Upper lobe of left lung (tissue), 6 donors: ENCODE results near the gene EXOSC5. TPM values are rescaled to one million over a fixed set of nuclear protein-coding genes. Genes with fewer than 3 reads are reported as not detected.

Experiments used
- ATAC-seq, 2 donors: fragments of 200-7000 bp; cut with Tn5 transposase; one replicate each; pipeline ENCODE4 v1.9.1; 2022; ENCODE audit warnings: mild to moderate bottlenecking in 2 of 2, moderate library complexity in 2 of 2; ENCODE audit not compliant: low FRiP score in 2 of 2
- DNase-seq, 2 donors: peaks; one replicate each; pipeline ENCODE4 v3.0.0-alpha.2; 2019 to 2020
- H3K27ac ChIP-seq, 4 donors: fragments of 200-600 bp; sonication (generic); one replicate each; pipeline ENCODE4 v1.5.1; 2016 to 2019
- H3K27me3 ChIP-seq, 4 donors: fragments of 200-600 bp; sonication (generic); one replicate each; pipeline ENCODE4 v1.5.1; 2017 to 2019
- H3K36me3 ChIP-seq, 4 donors: fragments of 200-600 bp; sonication (generic); one replicate each; pipeline ENCODE4 v1.5.1; 2016 to 2019
- H3K4me1 ChIP-seq, 4 donors: fragments of 200-600 bp; sonication (generic); one replicate each; pipeline ENCODE4 v1.5.1; 2018 to 2019
- H3K4me3 ChIP-seq, 4 donors: fragments of 200-600 bp; sonication (generic); one replicate each; pipeline ENCODE4 v1.5.1; 2017 to 2019; ENCODE audit warnings: mild to moderate bottlenecking in 2 of 4, moderate library complexity in 1 of 4
- H3K9me3 ChIP-seq, 4 donors: fragments of 200-600 bp; sonication (generic); one replicate each; pipeline ENCODE4 v1.5.1; 2018 to 2019
- CTCF ChIP-seq, 6 experiments: fragments of 450-650 bp in 4 of 6; fragments of 200-600 bp in 2 of 6; sonication (generic) in 2 of 6; IDR thresholded peaks; one replicate each; pipeline ENCODE4 v1.5.1; 2016 to 2019; ENCODE audit warnings: antibody characterized with exemption in 6 of 6
- EP300 ChIP-seq, 4 donors: sonication (generic); formaldehyde crosslinking; IDR thresholded peaks; one replicate each; pipeline ENCODE4 v1.5.1; 2017; ENCODE audit warnings: antibody characterized with exemption in 4 of 4, control low read depth in 2 of 4
- POLR2A ChIP-seq, 4 donors: fragments of 450-650 bp; IDR thresholded peaks; one replicate each; pipeline ENCODE4 v1.5.1; 2016 to 2017; ENCODE audit warnings: antibody characterized with exemption in 4 of 4, mild to moderate bottlenecking in 2 of 4
- POLR2AphosphoS5 ChIP-seq, 2 donors: sonication (generic); formaldehyde crosslinking; IDR thresholded peaks; one replicate each; pipeline ENCODE4 v1.5.1; 2017; ENCODE audit warnings: antibody characterized with exemption in 2 of 2
- WGBS, 2 donors: methylation state at CpG; one replicate each; pipeline ENCODE4 v1.1.5; 2017 to 2018; 5-methylcytosine and 5-hydroxymethylcytosine counted together
- total RNA-seq, 6 donors: library from RNA; depleted of rRNA in 4 of 6; stranded (reverse); fragments of >200 nt in 4 of 6; gene quantifications; one replicate each; pipeline versions ENCODE4 v1.1.0 to v1.2.1, GENCODE V29; 2016 to 2021
- donor health status: DM: no; HTN: no; CAD: no; lungs with moderate emphysema.
- donor health status: DM: no; HTN: yes; CAD: no; lungs with severe emphysema.

EXOSC5 gene
- total RNA-seq, 6 donors from 2014 or later, result 0.89 to 18.4 (median 16.0) TPM

- Histone ChIP-seq H3K27me3 (no peaks in the 10 kb centered on the region), H3K36me3 (peaks cover 3 to 47% (median 25%) of the 10 kb centered on the region in 4 donors), H3K4me1 (peaks cover 52 to 80% (median 67%) of the 10 kb centered on the region in 4 donors), H3K27ac (peak overlapping the region; percentile 13 to 92 (median 82)), H3K9me3 (no peaks in the 10 kb centered on the region), H3K4me3 (no peak overlapping the region)
- 67 to 72% methylated on average over 11 of the region's 11 CpGs for WGBS, 2 donors
- no peak for DNase-seq
- no peak for ATAC-seq
- no peak for TF ChIP-seq EP300 (IDR thresholded peaks at IDR 0.05)
- no peak for TF ChIP-seq POLR2AphosphoS5 (IDR thresholded peaks at IDR 0.05)
- TF ChIP-seq CTCF (IDR thresholded peaks at IDR 0.05), result no peak
- no peak for TF ChIP-seq POLR2A (IDR thresholded peaks at IDR 0.05)
Observed at GRCh38 chr19:41411968-41412265, 14.8 kb upstream of the EXOSC5 start.

- H3K4me3 ChIP-seq, result no peak overlapping the region
- DNase-seq (no peak), ATAC-seq (no peak)
- 59 to 61% methylated on average over 6 to 9 of the region's 9 CpGs for WGBS, 2 donors
- no peak for TF ChIP-seq POLR2AphosphoS5 (IDR thresholded peaks at IDR 0.05)
- TF ChIP-seq EP300 (IDR thresholded peaks at IDR 0.05), result no peak
- no peak for TF ChIP-seq POLR2A (IDR thresholded peaks at IDR 0.05)
- TF ChIP-seq CTCF (IDR thresholded peaks at IDR 0.05), result no peak
- no peaks in the 10 kb centered on the region for H3K9me3 ChIP-seq
- peak overlapping the region; percentile 81 to 92 (median 84) for H3K27ac ChIP-seq
- peaks cover 3 to 41% (median 24%) of the 10 kb centered on the region in 4 donors for H3K36me3 ChIP-seq
- H3K27me3 ChIP-seq, result no peaks in the 10 kb centered on the region
- H3K4me1 ChIP-seq, result peaks cover 58 to 86% (median 73%) of the 10 kb centered on the region in 4 donors
Observed at GRCh38 chr19:41411100-41411967, 14.2 kb upstream of the EXOSC5 start.

GRCh38 chr19:41410336-41411054 is 13.3 kb upstream of the EXOSC5 start:
- DNase-seq, result no peak
- no peaks in the 10 kb centered on the region for H3K27me3 ChIP-seq
- no peak overlapping the region for H3K4me3 ChIP-seq
- peak overlapping the region; percentile 81 to 92 (median 84) for H3K27ac ChIP-seq
- TF ChIP-seq EP300 (IDR thresholded peaks at IDR 0.05) (no peak), POLR2A (IDR thresholded peaks at IDR 0.05) (no peak), CTCF (IDR thresholded peaks at IDR 0.05) (no peak), POLR2AphosphoS5 (IDR thresholded peaks at IDR 0.05) (no peak)
- 87 to 90% methylated on average over 19 to 20 of the region's 23 CpGs for WGBS, 2 donors
- no peaks in the 10 kb centered on the region for H3K9me3 ChIP-seq
- peaks cover 3 to 38% (median 22%) of the 10 kb centered on the region in 4 donors for H3K36me3 ChIP-seq
- H3K4me1 ChIP-seq, result peaks cover 67 to 94% (median 79%) of the 10 kb centered on the region in 4 donors
- ATAC-seq, result no peak

GRCh38 chr19:41409288-41409687 is 12.1 kb upstream of the EXOSC5 start:
- no peak overlapping the region for H3K4me3 ChIP-seq
- peak in 1 of 4 donors; percentile 55 for TF ChIP-seq EP300 (IDR thresholded peaks at IDR 0.05)
- TF ChIP-seq CTCF (IDR thresholded peaks at IDR 0.05), result no peak
- TF ChIP-seq POLR2AphosphoS5 (IDR thresholded peaks at IDR 0.05), result peak in 1 of 2 donors; percentile 2
- peak in 1 of 4 donors; percentile 52 for TF ChIP-seq POLR2A (IDR thresholded peaks at IDR 0.05)
- 54 to 60% methylated on average over 4 of the region's 4 CpGs for WGBS, 2 donors
- DNase-seq (peak in 1 of 2 donors; percentile 84), ATAC-seq (peak; percentile 43 to 87)
- H3K27ac ChIP-seq, result peak overlapping the region; percentile 81 to 92 (median 84)
- H3K36me3 ChIP-seq, result peaks cover 0 to 26% (median 12%) of the 10 kb centered on the region in 4 donors
- peaks cover 62 to 94% (median 82%) of the 10 kb centered on the region in 4 donors for H3K4me1 ChIP-seq
- no peaks in the 10 kb centered on the region for H3K27me3 ChIP-seq
- no peaks in the 10 kb centered on the region for H3K9me3 ChIP-seq
